ENCODE results near the gene WFDC1.
A peak's percentile ranks its signal among the peaks of the same experiment; 100 is the strongest.

- TF ChIP-seq CTCF (IDR thresholded peaks at IDR 0.05) (no peak), EZH2 (IDR thresholded peaks at IDR 0.05) (peak; percentile 71)
These were observed 73.8 kb downstream of the WFDC1 start, which contains the start of gene ATP2C2 for GRCh38 chr16:84368308-84368996.

Data from neural progenitor cell (in vitro differentiated cells).